ENCODE measurements around the gene MORN1. TPM values are rescaled to one million over a fixed set of nuclear protein-coding genes. Genes with fewer than 3 reads are reported as not detected.
A peak's percentile ranks its signal among the peaks of the same experiment; 100 is the strongest.

MORN1 gene
- total RNA-seq, 1 donor: 13.4 TPM

- TF ChIP-seq CTCF (IDR thresholded peaks at IDR 0.05; ENCODE audit: extremely low read depth, low read depth, low read length): no peak
- Histone ChIP-seq H3K79me2 (ENCODE audit: insufficient read depth, low read length) (peaks cover 95% of the 10 kb centered on the region), H3K27ac (ENCODE audit: low read depth, low read length) (peak overlapping the region; percentile 92), H3K36me3 (ENCODE audit: insufficient read depth, low read length) (peaks cover 12% of the 10 kb centered on the region), H3K27me3 (ENCODE audit: insufficient read depth, low read length) (no peaks in the 10 kb centered on the region), H3K4me3 (ENCODE audit: insufficient read depth, low read length) (peak overlapping the region; percentile 68), H3K9me3 (ENCODE audit: low read depth, low read length) (no peaks in the 10 kb centered on the region), H3K4me1 (ENCODE audit: insufficient read depth, low read length) (peaks cover 39% of the 10 kb centered on the region), H2AFZ (ENCODE audit: low read length) (no peak overlapping the region), H3K4me2 (ENCODE audit: insufficient read depth, low read length) (peak overlapping the region; percentile 93), H4K20me1 (ENCODE audit: insufficient read depth, low read length) (peaks cover 75% of the 10 kb centered on the region)
- peak; percentile 73 for DNase-seq (ENCODE audit: insufficient read length, low spot score, missing footprints)
Measured at GRCh38 chr1:2291577-2291976, 99.8 kb downstream of the MORN1 start.

DNA sequence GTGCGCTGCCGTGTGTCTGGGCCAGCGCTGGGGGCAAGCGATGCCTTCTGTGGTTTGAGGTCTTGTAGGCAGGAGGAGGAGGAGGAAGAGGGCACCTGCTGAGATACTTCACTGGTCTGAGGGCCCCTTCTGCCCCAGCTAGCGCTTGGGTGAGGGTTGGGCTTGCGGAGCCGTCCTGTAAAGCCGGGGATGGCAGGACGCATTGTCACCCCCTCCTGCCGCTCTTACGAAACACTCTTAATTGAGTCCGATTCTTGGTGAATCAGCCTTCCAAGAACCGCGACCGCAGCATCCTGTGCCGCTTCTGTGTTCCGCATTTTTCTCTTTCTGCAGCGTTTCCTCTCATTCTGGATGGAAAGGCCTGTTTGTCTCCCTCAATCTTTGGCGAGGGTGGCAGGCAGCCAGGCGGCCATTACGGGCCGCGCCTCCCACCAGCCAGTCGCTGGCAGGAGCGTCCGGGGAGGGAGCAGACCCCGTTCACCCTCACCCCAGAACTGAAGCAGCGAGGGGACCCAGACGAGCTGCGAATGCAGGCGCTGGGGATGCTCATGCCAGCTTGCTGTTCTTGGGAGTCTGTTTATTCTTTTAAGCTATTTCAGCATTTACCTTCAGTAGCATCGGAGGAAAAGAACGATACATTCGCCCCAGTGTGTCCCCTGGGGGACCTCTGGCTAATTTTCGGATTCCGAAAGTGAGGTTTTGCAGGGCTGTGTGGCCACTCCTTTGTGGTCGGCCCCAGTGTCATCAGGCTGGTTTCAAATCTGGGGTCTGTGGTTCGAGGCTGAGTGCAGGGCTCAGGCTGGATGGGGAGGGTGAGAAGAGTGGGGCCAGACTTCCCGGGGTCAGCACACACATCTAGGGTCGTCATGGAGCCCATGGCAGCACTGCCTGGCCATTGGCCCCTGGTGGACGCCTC is 100.5 kb downstream of the MORN1 start:
- H3K79me2 ChIP-seq (ENCODE audit: insufficient read depth, low read length): peaks cover 95% of the 10 kb centered on the region
- no peak for TF ChIP-seq CTCF (IDR thresholded peaks at IDR 0.05; ENCODE audit: extremely low read depth, low read depth, low read length)
- no peaks in the 10 kb centered on the region for H3K27me3 ChIP-seq (ENCODE audit: insufficient read depth, low read length)
- H3K4me2 ChIP-seq (ENCODE audit: insufficient read depth, low read length): peak overlapping the region; percentile 93
- peak overlapping the region; percentile 68 for H3K4me3 ChIP-seq (ENCODE audit: insufficient read depth, low read length)
- peaks cover 77% of the 10 kb centered on the region for H4K20me1 ChIP-seq (ENCODE audit: insufficient read depth, low read length)
- peaks cover 39% of the 10 kb centered on the region for H3K4me1 ChIP-seq (ENCODE audit: insufficient read depth, low read length)
- no peak overlapping the region for H2AFZ ChIP-seq (ENCODE audit: low read length)
- peaks cover 11% of the 10 kb centered on the region for H3K36me3 ChIP-seq (ENCODE audit: insufficient read depth, low read length)
- H3K9me3 ChIP-seq (ENCODE audit: low read depth, low read length): no peaks in the 10 kb centered on the region
- peak; percentile 99 for DNase-seq (ENCODE audit: insufficient read length, low spot score, missing footprints)
- H3K27ac ChIP-seq (ENCODE audit: low read depth, low read length): peak overlapping the region; percentile 92

GRCh38 chr1:2290171-2290578 is 101.2 kb downstream of the MORN1 start:
- peaks cover 94% of the 10 kb centered on the region for H3K79me2 ChIP-seq (ENCODE audit: insufficient read depth, low read length)
- DNase-seq (ENCODE audit: insufficient read length, low spot score, missing footprints): no peak
- H3K27ac ChIP-seq (ENCODE audit: low read depth, low read length): peak overlapping the region; percentile 92
- H3K27me3 ChIP-seq (ENCODE audit: insufficient read depth, low read length): no peaks in the 10 kb centered on the region
- peak overlapping the region; percentile 93 for H3K4me2 ChIP-seq (ENCODE audit: insufficient read depth, low read length)
- H3K9me3 ChIP-seq (ENCODE audit: low read depth, low read length): no peaks in the 10 kb centered on the region
- H4K20me1 ChIP-seq (ENCODE audit: insufficient read depth, low read length): peaks cover 70% of the 10 kb centered on the region
- no peak overlapping the region for H2AFZ ChIP-seq (ENCODE audit: low read length)
- H3K36me3 ChIP-seq (ENCODE audit: insufficient read depth, low read length): peaks cover 6% of the 10 kb centered on the region
- H3K4me1 ChIP-seq (ENCODE audit: insufficient read depth, low read length): peaks cover 39% of the 10 kb centered on the region
- TF ChIP-seq CTCF (IDR thresholded peaks at IDR 0.05; ENCODE audit: extremely low read depth, low read depth, low read length): no peak
- peak overlapping the region; percentile 68 for H3K4me3 ChIP-seq (ENCODE audit: insufficient read depth, low read length)

- H3K4me1 ChIP-seq (ENCODE audit: insufficient read depth, low read length): peaks cover 39% of the 10 kb centered on the region
- H3K4me2 ChIP-seq (ENCODE audit: insufficient read depth, low read length): no peak overlapping the region
- H3K79me2 ChIP-seq (ENCODE audit: insufficient read depth, low read length): peaks cover 94% of the 10 kb centered on the region
- H3K27ac ChIP-seq (ENCODE audit: low read depth, low read length): peak overlapping the region; percentile 92
- H2AFZ ChIP-seq (ENCODE audit: low read length): no peak overlapping the region
- no peaks in the 10 kb centered on the region for H3K27me3 ChIP-seq (ENCODE audit: insufficient read depth, low read length)
- peaks cover 71% of the 10 kb centered on the region for H4K20me1 ChIP-seq (ENCODE audit: insufficient read depth, low read length)
- H3K4me3 ChIP-seq (ENCODE audit: insufficient read depth, low read length): no peak overlapping the region
- H3K9me3 ChIP-seq (ENCODE audit: low read depth, low read length): no peaks in the 10 kb centered on the region
- no peak for DNase-seq (ENCODE audit: insufficient read length, low spot score, missing footprints)
- peaks cover 2% of the 10 kb centered on the region for H3K36me3 ChIP-seq (ENCODE audit: insufficient read depth, low read length)
- no peak for TF ChIP-seq CTCF (IDR thresholded peaks at IDR 0.05; ENCODE audit: extremely low read depth, low read depth, low read length)
Measured at GRCh38 chr1:2289607-2290006, 101.7 kb downstream of the MORN1 start.
